IPS-20b (cell line): ENCODE measurements around the gene ZNF793.

Source experiments
- H3K27ac ChIP-seq: one replicate; pipeline ENCODE4 v1.5.1; 2013; ENCODE audit warnings: low read length
- H3K27me3 ChIP-seq: 2 replicates; pipeline ENCODE4 v1.6.1; 2013; ENCODE audit warnings: mild to moderate bottlenecking, low read length, inconsistent platforms; ENCODE audit not compliant: insufficient read depth
- H3K36me3 ChIP-seq: 2 replicates; pipeline ENCODE4 v1.6.1; 2013; ENCODE audit warnings: low read depth, mild to moderate bottlenecking, inconsistent platforms, low read length, moderate library complexity; ENCODE audit not compliant: insufficient read depth
- H3K4me1 ChIP-seq: 2 replicates; pipeline ENCODE4 v1.6.1; 2013; ENCODE audit warnings: mild to moderate bottlenecking, control low read depth, inconsistent platforms, low read length, moderate library complexity; ENCODE audit not compliant: insufficient read depth
- H3K4me3 ChIP-seq: 2 replicates; pipeline ENCODE4 v1.5.1; 2013; ENCODE audit warnings: mild to moderate bottlenecking, low read length, inconsistent platforms
- H3K9ac ChIP-seq: 2 replicates; pipeline ENCODE4 v1.6.1; 2013; ENCODE audit warnings: low read depth, mild to moderate bottlenecking, inconsistent platforms, low read length, moderate library complexity
- H3K9me3 ChIP-seq: 2 replicates; pipeline ENCODE4 v1.6.1; 2013; ENCODE audit warnings: mild to moderate bottlenecking, low read depth, low read length, inconsistent platforms; ENCODE audit not compliant: insufficient read depth

The ZNF793 gene

GRCh38 chr19:37583340-37583739 lies 76.6 kb downstream of the ZNF793 start:
- Histone ChIP-seq H3K36me3 (peaks cover 39% of the 10 kb centered on the region; the same call in 1 of the 2 replicates), H3K9ac (no peak overlapping the region), H3K9me3 (peaks cover 77% of the 10 kb centered on the region), H3K27ac (no peak overlapping the region), H3K27me3 (no peaks in the 10 kb centered on the region), H3K4me1 (no peaks in the 10 kb centered on the region), H3K4me3 (no peak overlapping the region)
